Lung microvascular endothelial cell (primary cell): ENCODE results near the gene PPP1R12A. TPM values are rescaled to one million over a fixed set of nuclear protein-coding genes. Genes with fewer than 3 reads are reported as not detected.

Experiments
- DNase-seq, 2 donors: peaks; one replicate each; pipeline versions ENCODE4 v3.0.0 to v3.0.0-alpha.2; 2010; ENCODE audit warnings: low read depth in 2 of 2
- total RNA-seq: library from RNA; depleted of rRNA; stranded (reverse); fragments of >200 nt; gene quantifications from 2 replicates; pipeline ENCODE4 v1.2.1, GENCODE V29; 2014

Gene PPP1R12A
- total RNA-seq, 1 donor from 2014 or later, result 66.9 TPM

GRCh38 chr12:79935624-79936345, 888 bp upstream of the PPP1R12A start:
- DNase-seq, result peak; percentile 22 to 43

GRCh38 chr12:79934281-79935020, 446 bp downstream of the PPP1R12A start:
- DNase-seq, result peak; percentile 52 to 61

GRCh38 chr12:79933532-79934264, 1.2 kb downstream of the PPP1R12A start:
- peak; percentile 28 to 45 for DNase-seq

GRCh38 chr12:79933043-79933442, 1.9 kb downstream of the PPP1R12A start:
- no peak for DNase-seq

- DNase-seq, result peak in 1 of 2 donors; percentile 7
Observed at GRCh38 chr12:79932357-79932756, 2.5 kb downstream of the PPP1R12A start.

GRCh38 chr12:79929065-79929464, 5.8 kb downstream of the PPP1R12A start:
- no peak for DNase-seq

- DNase-seq, result peak in 1 of 2 donors; percentile 13
Observed at GRCh38 chr12:79927772-79928474, 7.0 kb downstream of the PPP1R12A start.

GRCh38 chr12:79926951-79927350, 7.9 kb downstream of the PPP1R12A start:
- DNase-seq, result no peak

- DNase-seq, result no peak
Observed at GRCh38 chr12:79925492-79925891, 9.4 kb downstream of the PPP1R12A start.

GRCh38 chr12:79921786-79922185, 13.1 kb downstream of the PPP1R12A start:
- DNase-seq, result no peak

GRCh38 chr12:79920421-79921238, 14.3 kb downstream of the PPP1R12A start:
- no peak for DNase-seq

- DNase-seq, result no peak
Observed at GRCh38 chr12:79919762-79920161, 15.1 kb downstream of the PPP1R12A start.

GRCh38 chr12:79916826-79917225, 18.1 kb downstream of the PPP1R12A start:
- no peak for DNase-seq

GRCh38 chr12:79911889-79912656, 22.8 kb downstream of the PPP1R12A start:
- DNase-seq, result peak in 1 of 2 donors; percentile 43

- DNase-seq, result peak in 1 of 2 donors; percentile 14
Observed at GRCh38 chr12:79908366-79908765, 26.5 kb downstream of the PPP1R12A start.

- DNase-seq, result no peak
Observed at GRCh38 chr12:79901506-79901905, 33.4 kb downstream of the PPP1R12A start.

GRCh38 chr12:79900951-79901350, 33.9 kb downstream of the PPP1R12A start:
- DNase-seq, result no peak

GRCh38 chr12:79900199-79900598, 34.7 kb downstream of the PPP1R12A start:
- DNase-seq, result no peak

GRCh38 chr12:79897617-79898016, 37.3 kb downstream of the PPP1R12A start:
- DNase-seq, result peak in 1 of 2 donors; percentile 66

- no peak for DNase-seq
Observed at GRCh38 chr12:79895804-79896203, 39.1 kb downstream of the PPP1R12A start.
